ENCODE data around the gene KDM1A. TPM values are rescaled to one million over a fixed set of nuclear protein-coding genes. Genes with fewer than 3 reads are reported as not detected.

The KDM1A gene
- total and polyA plus RNA-seq, 9 of the 15 experiments (the other 6 are each of a cell fraction or from before 2014, with no cell fraction given) = 59.2 to 181 (median 168) TPM

- no peak overlapping the region for H3K4me2 ChIP-seq (ENCODE audit: insufficient read depth, low read length)
- H3K4me3 ChIP-seq = no peak overlapping the region
- WGBS (ENCODE audit: insufficient coverage, low coverage, missing lambda C conversion rate) = 95% methylated on average over 5 of the region's 5 CpGs
- CTCF ChIA-PET (ENCODE audit: low intra/inter-chr PET ratio) = no interaction called here
- no peak overlapping the region for H3K27ac ChIP-seq (ENCODE audit: extremely low read depth, low read depth, low read length)
- no peaks in the 10 kb centered on the region for H3K9me1 ChIP-seq (ENCODE audit: control insufficient read depth, insufficient read depth, low read length)
- peaks cover 9 to 10% of the 10 kb centered on the region in 2 experiments for H3K4me1 ChIP-seq (replicated peaks in 1 of 2; ENCODE audit: control insufficient read depth in 2 of 2, insufficient read depth in 2 of 2, low read length in 2 of 2)
- POLR2A ChIA-PET = interaction anchor here (0.6 to 1.7 kb wide), 5 partner anchors 9 to 650 kb away, joined by 3 to 9 read pairs (median 5); no protein-coding TSS in a partner anchor
- in situ Hi-C loops (cut with MboI) (no loop called here), intact Hi-C loops (cut with micrococcal nuclease) (no loop called here)
- DNase-seq (ENCODE audit: extremely low read depth in 1 of 4, low spot score in 3 of 4) (no peak), FAIRE-seq (no peak), ATAC-seq (no peak)
- peaks cover 95% of the 10 kb centered on the region for H3K79me2 ChIP-seq (ENCODE audit: control insufficient read depth, insufficient read depth, low read length)
- H3K9ac ChIP-seq (ENCODE audit: insufficient read depth in 1 of 2, low read depth in 2 of 2, low read length in 2 of 2) = no peak overlapping the region
- H3K36me3 ChIP-seq (ENCODE audit: control insufficient read depth, insufficient read depth, low read length) = peaks cover 13% of the 10 kb centered on the region; the same call in 2 of the 3 replicates
- H2AFZ ChIP-seq (ENCODE audit: low read depth, low read length) = no peak overlapping the region
- peaks cover 10% of the 10 kb centered on the region; the same call in 1 of the 2 replicates for H4K20me1 ChIP-seq (replicated peaks; ENCODE audit: control insufficient read depth, insufficient read depth, low read length)
- TF ChIP-seq TEAD4 (IDR thresholded peaks at IDR 0.05; ENCODE audit: low read length) = no peak
- no peak for TF ChIP-seq TEAD4 (CRISPR knock-in tag; IDR thresholded peaks at IDR 0.05; ENCODE audit: borderline replicate concordance)
- TF ChIP-seq TRIM24 (IDR thresholded peaks at IDR 0.05) = peak; percentile 71 to 76; a peak in 3 of 4 replicates
- peak; percentile 81; the same call in 1 of the 2 replicates for TF ChIP-seq MBD1 (CRISPR knock-in tag; IDR thresholded peaks at IDR 0.05)
- TF ChIP-seq TRIM28 (IDR thresholded peaks at IDR 0.05) = peak; percentile 82
- TF ChIP-seq CBX3 (IDR thresholded peaks at IDR 0.05; ENCODE audit: borderline replicate concordance in 1 of 2, low read length in 2 of 2) = peak in 1 of 2 experiments; percentile 80; a peak in 1 of 3 replicates
- TF ChIP-seq ZNF280B (CRISPR knock-in tag; IDR thresholded peaks at IDR 0.05) = peak; percentile 42; the same call in 1 of the 2 replicates
- TF ChIP-seq ADNP (tag; IDR thresholded peaks at IDR 0.05) = 0 out of 2 replicates have a peak, but pooled peaks have one; percentile 21
- peak; percentile 44; the same call in 1 of the 2 replicates for TF ChIP-seq XRCC3 (IDR thresholded peaks at IDR 0.05)
- no peak for TF ChIP-seq POLR2B (IDR thresholded peaks at IDR 0.05; ENCODE audit: low read depth, partially characterized antibody)
- TF ChIP-seq ZNF583 (CRISPR knock-in tag; IDR thresholded peaks at IDR 0.05) = peak; percentile 63; the same call in 1 of the 2 replicates
- TF ChIP-seq RNF219 (CRISPR knock-in tag; IDR thresholded peaks at IDR 0.05) = no peak
- H3K9me3 ChIP-seq (replicated peaks; ENCODE audit: control insufficient read depth, insufficient read depth, low read depth, low read length) = peaks cover 14% of the 10 kb centered on the region; the same call in 1 of the 2 replicates
- BruUV-seq (replicated peaks) = TSS peak; percentile 1
- no peaks in the 10 kb centered on the region for H3K27me3 ChIP-seq (ENCODE audit: control insufficient read depth in 2 of 2, insufficient read depth in 2 of 2, low read length in 2 of 2)
Observed at GRCh38 chr1:23023174-23023845, 4.0 kb downstream of the KDM1A start.

Measured in K562 (cell line).